Endodermal cell (in vitro differentiated cells): ENCODE data around the gene CLTCL1. TPM values are rescaled to one million over a fixed set of nuclear protein-coding genes. Genes with fewer than 3 reads are reported as not detected.
A peak's percentile ranks its signal among the peaks of the same experiment; 100 is the strongest.

ENCODE experiments used
- DNase-seq: peaks from one replicate; pipeline ENCODE4 v3.0.0-alpha.2; 2017
- H3K27ac ChIP-seq: 2 replicates; pipeline ENCODE4 v1.5.1; 2013; ENCODE audit warnings: mild to moderate bottlenecking, low read depth, low read length, moderate library complexity
- H3K27me3 ChIP-seq: 2 replicates; pipeline ENCODE4 v1.6.1; 2013; ENCODE audit warnings: mild to moderate bottlenecking, low read length, moderate library complexity; ENCODE audit not compliant: insufficient read depth, control insufficient read depth, poor library complexity, severe bottlenecking
- H3K36me3 ChIP-seq: 2 replicates; pipeline ENCODE4 v1.7.0; 2013; ENCODE audit warnings: mild to moderate bottlenecking, low read length, moderate library complexity; ENCODE audit not compliant: control insufficient read depth, insufficient read depth
- H3K4me1 ChIP-seq: one replicate; pipeline ENCODE4 v1.7.0; 2013; ENCODE audit warnings: low read length; ENCODE audit not compliant: control insufficient read depth, insufficient read depth
- H3K4me3 ChIP-seq: 2 replicates; pipeline ENCODE4 v1.5.1; 2013; ENCODE audit warnings: mild to moderate bottlenecking, low read length, moderate library complexity
- H3K9ac ChIP-seq: 2 replicates; pipeline ENCODE4 v1.6.1; 2013; ENCODE audit warnings: mild to moderate bottlenecking, low read length, moderate library complexity; ENCODE audit not compliant: poor library complexity, severe bottlenecking; ENCODE audit errors: extremely low read depth
- H3K9me3 ChIP-seq: 2 replicates; pipeline ENCODE4 v1.6.1; 2013; ENCODE audit warnings: mild to moderate bottlenecking, low read length, moderate library complexity; ENCODE audit not compliant: control insufficient read depth
- H3K27ac Mint-ChIP-seq: 2 replicates; pipeline ENCODE4 v1.8.0; 2020; ENCODE audit warnings: mixed read lengths
- H3K27me3 Mint-ChIP-seq: 2 replicates; pipeline ENCODE4 v1.8.0; 2021; ENCODE audit warnings: mild to moderate bottlenecking, mixed read lengths; ENCODE audit not compliant: insufficient read depth
- H3K36me3 Mint-ChIP-seq: 2 replicates; pipeline ENCODE4 v1.8.0; 2020; ENCODE audit warnings: low read depth, mixed read lengths
- H3K4me1 Mint-ChIP-seq: 2 replicates; pipeline ENCODE4 v1.8.0; 2020; ENCODE audit warnings: mixed read lengths
- H3K4me3 Mint-ChIP-seq: 2 replicates; pipeline ENCODE4 v1.8.0; 2020; ENCODE audit warnings: mild to moderate bottlenecking, moderate library complexity, mixed read lengths
- H3K9me3 Mint-ChIP-seq: 2 replicates; pipeline ENCODE4 v1.8.0; 2020; ENCODE audit warnings: mild to moderate bottlenecking, mixed read lengths
- WGBS, 2 experiments: methylation state at CpG; one replicate each; pipeline versions ENCODE4 v1.1.5 to v1.1.7; 2013; ENCODE audit warnings: missing lambda C conversion rate in 2 of 2, mixed read lengths in 1 of 2; ENCODE audit not compliant: insufficient coverage in 1 of 2, insufficient read length in 1 of 2; 5-methylcytosine and 5-hydroxymethylcytosine counted together
- total RNA-seq, 2 donors: library from RNA; stranded (reverse); fragmentation: NEBNext Ultra II Directional in 1 of 2; extraction: Animal tissue kit (Norgen Biotek cat#: 25700) in 1 of 2; gene quantifications; 2 replicates in 1 of 2; 3 replicates in 1 of 2; pipeline ENCODE4 v1.2.1, GENCODE V29; 2021
- TF ChIP-seq, protein P1 (sequence below): fragments of 200-600 bp; sonication (generic); conservative IDR thresholded peaks from 2 replicates; pipeline ENCODE4 v1.5.0; 2021; ENCODE audit warnings: antibody characterized with exemption, mild to moderate bottlenecking

The CLTCL1 gene
- total RNA-seq, 2 donors from 2014 or later = 11.8 to 14.4 TPM

DNA sequence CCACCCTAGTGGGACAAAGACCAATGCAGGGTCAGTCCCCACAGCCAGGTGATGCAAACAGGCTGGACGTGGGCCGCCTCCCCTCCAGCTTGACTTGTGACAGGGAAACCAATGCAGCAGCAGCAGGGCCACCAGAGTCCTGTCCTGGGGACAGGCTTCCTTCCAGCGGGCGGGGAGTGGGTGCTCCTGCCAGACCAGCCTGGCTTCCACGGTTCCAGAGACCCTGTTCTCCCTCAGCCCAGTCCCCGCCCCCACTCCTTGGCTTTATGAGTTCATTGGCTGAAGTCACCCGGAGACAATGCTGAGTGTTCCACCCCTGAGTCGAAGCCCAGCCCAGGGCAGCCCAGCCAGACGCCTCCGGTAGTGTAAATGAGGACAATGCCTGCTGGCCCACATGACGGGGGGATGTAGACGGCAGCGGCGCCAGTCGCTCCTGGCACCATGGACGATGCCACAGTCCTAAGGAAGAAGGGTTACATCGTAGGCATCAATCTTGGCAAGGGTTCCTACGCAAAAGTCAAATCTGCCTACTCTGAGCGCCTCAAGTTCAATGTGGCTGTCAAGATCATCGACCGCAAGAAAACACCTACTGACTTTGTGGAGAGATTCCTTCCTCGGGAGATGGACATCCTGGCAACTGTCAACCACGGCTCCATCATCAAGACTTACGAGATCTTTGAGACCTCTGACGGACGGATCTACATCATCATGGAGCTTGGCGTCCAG lies 160.4 kb downstream of the CLTCL1 start, which contains the start of gene TSSK2:
TSSK2 (plus strand) TSS at position 350 of the 726 bp plus-strand sequence; CDS start at position 442, 92 bp downstream.
- H3K9ac ChIP-seq = no peak within 1 kb of the TSS
- Mint-ChIP-seq H3K27me3 (no peaks in the 10 kb centered on the region), H3K9me3 (no peaks in the 10 kb centered on the region), H3K27ac (no peak within 1 kb of the TSS), H3K4me3 (no peak within 1 kb of the TSS), H3K36me3 (peaks cover 26% of the 10 kb centered on the region), H3K4me1 (no peaks in the 10 kb centered on the region)
- H3K4me1 ChIP-seq = no peaks in the 10 kb centered on the region
- peak; percentile 78 for DNase-seq
- no peak within 1 kb of the TSS for H3K4me3 ChIP-seq
- no peaks in the 10 kb centered on the region for H3K27me3 ChIP-seq
- TF ChIP-seq, protein P1, sequence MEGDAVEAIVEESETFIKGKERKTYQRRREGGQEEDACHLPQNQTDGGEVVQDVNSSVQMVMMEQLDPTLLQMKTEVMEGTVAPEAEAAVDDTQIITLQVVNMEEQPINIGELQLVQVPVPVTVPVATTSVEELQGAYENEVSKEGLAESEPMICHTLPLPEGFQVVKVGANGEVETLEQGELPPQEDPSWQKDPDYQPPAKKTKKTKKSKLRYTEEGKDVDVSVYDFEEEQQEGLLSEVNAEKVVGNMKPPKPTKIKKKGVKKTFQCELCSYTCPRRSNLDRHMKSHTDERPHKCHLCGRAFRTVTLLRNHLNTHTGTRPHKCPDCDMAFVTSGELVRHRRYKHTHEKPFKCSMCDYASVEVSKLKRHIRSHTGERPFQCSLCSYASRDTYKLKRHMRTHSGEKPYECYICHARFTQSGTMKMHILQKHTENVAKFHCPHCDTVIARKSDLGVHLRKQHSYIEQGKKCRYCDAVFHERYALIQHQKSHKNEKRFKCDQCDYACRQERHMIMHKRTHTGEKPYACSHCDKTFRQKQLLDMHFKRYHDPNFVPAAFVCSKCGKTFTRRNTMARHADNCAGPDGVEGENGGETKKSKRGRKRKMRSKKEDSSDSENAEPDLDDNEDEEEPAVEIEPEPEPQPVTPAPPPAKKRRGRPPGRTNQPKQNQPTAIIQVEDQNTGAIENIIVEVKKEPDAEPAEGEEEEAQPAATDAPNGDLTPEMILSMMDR = no peak
- WGBS, 2 experiments = 92 to 95% methylated on average over 24 to 27 of the region's 27 CpGs
- no peaks in the 10 kb centered on the region for H3K9me3 ChIP-seq
- no peak within 1 kb of the TSS for H3K27ac ChIP-seq
- H3K36me3 ChIP-seq = peaks cover 14% of the 10 kb centered on the region

DNA sequence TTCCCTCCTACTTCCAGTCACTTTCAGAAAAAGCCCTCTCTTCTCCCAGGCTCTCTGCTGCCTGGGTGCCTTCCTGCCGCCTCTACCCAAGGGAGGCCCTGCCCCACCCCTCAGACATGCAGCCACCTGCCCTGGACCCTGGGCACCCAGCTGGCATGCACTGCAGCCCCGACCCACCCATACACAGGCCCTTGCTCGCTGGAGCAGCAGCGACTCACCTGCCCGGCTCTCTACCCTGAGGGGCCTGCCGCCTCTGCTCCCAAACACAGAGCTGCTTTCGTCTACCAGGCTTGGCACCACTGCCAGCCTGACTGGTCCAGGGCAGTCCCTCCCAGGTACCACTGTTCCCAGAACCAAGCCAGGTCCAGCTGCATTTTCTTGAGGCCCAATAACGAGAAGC lies 161.6 kb downstream of the CLTCL1 start:
- WGBS, 2 experiments = 90 to 93% methylated on average over 7 to 8 of the region's 8 CpGs
- Histone ChIP-seq H3K4me1 (no peaks in the 10 kb centered on the region), H3K9ac (no peak overlapping the region), H3K9me3 (no peaks in the 10 kb centered on the region), H3K4me3 (no peak overlapping the region), H3K27me3 (no peaks in the 10 kb centered on the region), H3K27ac (no peak overlapping the region), H3K36me3 (peaks cover 8% of the 10 kb centered on the region)
- H3K27ac Mint-ChIP-seq = no peak overlapping the region
- TF ChIP-seq, protein P1 = no peak
- no peak overlapping the region for H3K4me3 Mint-ChIP-seq
- peaks cover 17% of the 10 kb centered on the region for H3K36me3 Mint-ChIP-seq
- peaks cover 2% of the 10 kb centered on the region for H3K27me3 Mint-ChIP-seq
- H3K9me3 Mint-ChIP-seq = no peaks in the 10 kb centered on the region
- H3K4me1 Mint-ChIP-seq = no peaks in the 10 kb centered on the region
- no peak for DNase-seq

Other genes with a start within 250 kb of the CLTCL1 start
- gene DGCR2, start 169.3 kb downstream of the CLTCL1 start, total RNA-seq = 10 to 100 TPM; 54.6 to 62.9 TPM
- not detected for gene TSSK2, start 160.4 kb downstream of the CLTCL1 start, total RNA-seq
- 10 to 100 TPM; 14.5 to 14.8 TPM for gene ESS2, start 147.1 kb downstream of the CLTCL1 start, total RNA-seq
- not detected for gene GSC2, start 141.4 kb downstream of the CLTCL1 start, total RNA-seq
- 100 to 1,000 TPM; 111 to 119 TPM for gene SLC25A1, start 113.0 kb downstream of the CLTCL1 start, total RNA-seq
- 10 to 100 TPM; 44.8 to 46.6 TPM for gene HIRA, start 140.0 kb upstream of the CLTCL1 start, total RNA-seq
- 10 to 100 TPM; 20.3 to 26.5 TPM for gene MRPL40, start 140.8 kb upstream of the CLTCL1 start, total RNA-seq
- 10 to 100 TPM; 27.4 to 31.5 TPM for gene C22orf39, start 156.0 kb upstream of the CLTCL1 start, total RNA-seq
- gene UFD1, start 187.5 kb upstream of the CLTCL1 start, total RNA-seq = 10 to 100 TPM; 67.7 to 69.2 TPM
- 10 to 100 TPM; 30.3 to 31.2 TPM for gene CDC45, start 188.2 kb upstream of the CLTCL1 start, total RNA-seq
- under 1 TPM; 0.20 to 0.66 TPM for gene CLDN5, start 232.7 kb upstream of the CLTCL1 start, total RNA-seq